Stomach (tissue), 9 donors: ENCODE results near the gene TIMM23. TPM values are rescaled to one million over a fixed set of nuclear protein-coding genes. Genes with fewer than 3 reads are reported as not detected.
"Not testable (repeated sequence)": the region's sequence is repeated elsewhere in the genome, so short reads cannot be mapped to it uniquely, and the experiment has no call there.

Source experiments
- DNase-seq, 2 donors: peaks; one replicate each; pipeline versions ENCODE4 v3.0.0 to v3.0.0-alpha.2; 2013 to 2019
- H3K27ac ChIP-seq, 5 donors: fragments of 200-600 bp in 4 of 5; sonication (generic) in 4 of 5; one replicate each; pipeline ENCODE4 v1.5.1; 2013 to 2019; ENCODE audit warnings: mild to moderate bottlenecking in 1 of 5, moderate library complexity in 1 of 5
- H3K27me3 ChIP-seq, 3 donors: fragments of 200-600 bp; sonication (generic); one replicate each; pipeline ENCODE4 v1.5.1; 2017 to 2019; ENCODE audit warnings: mixed run types in 1 of 3
- H3K36me3 ChIP-seq, 4 donors: fragments of 200-600 bp; sonication (generic); 1 replicate in 3 of 4; 2 replicates in 1 of 4; pipeline ENCODE4 v1.5.1; 2016 to 2019
- H3K4me1 ChIP-seq, 4 donors: fragments of 200-600 bp; sonication (generic); one replicate each; pipeline ENCODE4 v1.5.1; 2016 to 2019
- H3K4me3 ChIP-seq, 4 donors: fragments of 200-600 bp; sonication (generic) in 3 of 4; one replicate each; pipeline ENCODE4 v1.5.1; 2016 to 2019; ENCODE audit warnings: mild to moderate bottlenecking in 1 of 4
- H3K9me3 ChIP-seq, 4 donors: fragments of 200-600 bp; sonication (generic); one replicate each; pipeline ENCODE4 v1.5.1; 2016 to 2019
- WGBS, 5 donors: extraction: QIAGEN DNeasy Blood & Tissue Kit in 3 of 5; methylation state at CpG; one replicate each; pipeline versions ENCODE4 v1.1.5 to v1.1.7; 2013 to 2018; 5-methylcytosine and 5-hydroxymethylcytosine counted together
- intact Hi-C: fragments of 100-400 bp; cut with DNase I; formaldehyde crosslinking; loops from one replicate; pipeline ENCODE4 v1.15.1; 2023; ENCODE audit warnings: low total_unique reads
- polyA plus RNA-seq, 3 donors: library from polyadenylated mRNA; stranded (reverse); fragments of 200-250 nt; gene quantifications; one replicate each; pipeline ENCODE4 v1.2.3, GENCODE V29; 2013
- total RNA-seq, 5 donors: library from RNA; depleted of rRNA; stranded (reverse); fragments of >200 nt; gene quantifications; one replicate each; pipeline versions ENCODE4 v1.1.0 to v1.2.3, GENCODE V29; 2014 to 2016
- donor health status: healthy with polysubstance abuse.
- donor health status: Bipolar disorder and iron deficiency.
- donor health status: healthy.

TIMM23 gene
- total and polyA plus RNA-seq, 8 donors, result 20.5 to 111 (median 56.8) TPM

DNA sequence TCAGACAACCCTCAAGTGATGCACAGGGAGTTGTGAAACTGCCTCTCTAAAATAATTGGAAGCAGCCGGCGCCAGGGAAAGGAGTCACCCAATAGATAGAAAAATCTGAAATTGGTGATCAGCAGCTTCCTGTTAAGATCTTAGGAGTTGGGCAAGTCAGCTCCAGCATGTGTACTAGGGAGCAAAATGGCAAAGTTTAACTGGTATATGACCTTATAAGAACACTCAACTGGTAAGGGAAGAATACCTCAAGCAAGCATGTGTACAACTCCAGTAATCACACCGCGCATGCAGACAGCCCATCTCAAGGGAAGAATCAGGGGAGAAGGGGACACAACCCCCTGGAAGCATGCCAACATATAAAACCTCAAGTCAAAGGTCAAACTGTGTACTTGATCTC, 17.9 kb upstream of the TIMM23 start:
- H3K4me1 ChIP-seq, H3K9me3 ChIP-seq, H3K4me3 ChIP-seq, H3K27ac ChIP-seq, H3K27me3 ChIP-seq, DNase-seq, intact Hi-C loops: not testable (repeated sequence)
- H3K36me3 ChIP-seq, result peaks cover 5 to 36% (median 32%) of the 10 kb centered on the region in 4 donors
- WGBS, 5 donors, result 72 to 100% (median 92%) methylated on average over 4 of the region's 4 CpGs

DNA sequence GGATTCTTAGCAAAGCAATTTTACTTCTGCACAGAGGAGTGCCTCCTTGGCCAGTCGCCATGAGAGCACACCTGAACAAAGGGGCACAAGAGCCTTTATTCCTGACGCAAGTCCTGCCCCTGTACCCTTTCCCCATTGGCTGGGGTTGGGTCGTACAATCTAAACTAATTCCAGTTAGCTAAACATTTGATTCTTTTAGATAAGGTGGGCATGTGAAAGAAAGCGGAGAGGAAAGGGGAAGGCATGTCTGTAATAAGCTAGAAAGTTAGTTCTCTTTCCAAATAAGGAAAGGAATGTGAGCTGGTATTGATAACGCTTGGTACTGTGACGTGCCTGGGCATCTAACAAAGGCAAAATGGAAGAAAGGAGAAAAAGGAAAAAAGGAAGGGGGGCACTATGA, 15.7 kb upstream of the TIMM23 start:
- not testable (repeated sequence) for H3K4me1 ChIP-seq
- peak overlapping the region in 1 of 5 donors; percentile 27 for H3K27ac ChIP-seq

DNA sequence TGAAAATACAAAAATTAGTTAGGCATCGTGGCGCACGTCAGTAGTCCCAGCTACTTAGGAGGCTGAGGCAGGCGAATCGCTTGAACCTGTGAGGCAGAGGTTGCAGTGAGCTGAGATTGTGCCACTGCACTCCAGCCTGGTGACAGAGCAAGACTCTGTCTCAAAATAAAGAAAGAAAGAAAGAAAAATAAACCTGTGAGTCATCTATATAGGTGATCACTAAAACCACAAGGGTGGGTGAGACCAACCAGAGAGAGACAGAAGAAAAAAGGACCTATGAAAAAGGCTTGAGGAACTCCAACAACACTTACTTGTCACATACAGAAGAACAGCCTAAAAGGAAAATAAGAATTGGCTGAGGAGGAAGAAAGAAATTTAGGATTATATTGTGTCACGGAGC, 14.4 kb upstream of the TIMM23 start:
- H3K9me3 ChIP-seq, DNase-seq, H3K4me1 ChIP-seq, intact Hi-C loops, H3K27me3 ChIP-seq, H3K4me3 ChIP-seq, H3K27ac ChIP-seq: not testable (repeated sequence)
- 98 to 100% (median 99%) methylated on average over 6 of the region's 6 CpGs for WGBS, 5 donors
- H3K36me3 ChIP-seq, result peaks cover 2 to 20% (median 12%) of the 10 kb centered on the region in 4 donors

More for the DNA sequence above, 15.7 kb upstream of the TIMM23 start:
- peaks cover 5 to 22% (median 16%) of the 10 kb centered on the region in 4 donors for H3K36me3 ChIP-seq
- H3K4me3 ChIP-seq, intact Hi-C loops, H3K27me3 ChIP-seq, H3K9me3 ChIP-seq: not testable (repeated sequence)
- WGBS, 5 donors, result 18 to 63% (median 46%) methylated on average over 3 to 4 of the region's 6 CpGs
- DNase-seq, result peak in 1 of 2 donors; percentile 19

DNA sequence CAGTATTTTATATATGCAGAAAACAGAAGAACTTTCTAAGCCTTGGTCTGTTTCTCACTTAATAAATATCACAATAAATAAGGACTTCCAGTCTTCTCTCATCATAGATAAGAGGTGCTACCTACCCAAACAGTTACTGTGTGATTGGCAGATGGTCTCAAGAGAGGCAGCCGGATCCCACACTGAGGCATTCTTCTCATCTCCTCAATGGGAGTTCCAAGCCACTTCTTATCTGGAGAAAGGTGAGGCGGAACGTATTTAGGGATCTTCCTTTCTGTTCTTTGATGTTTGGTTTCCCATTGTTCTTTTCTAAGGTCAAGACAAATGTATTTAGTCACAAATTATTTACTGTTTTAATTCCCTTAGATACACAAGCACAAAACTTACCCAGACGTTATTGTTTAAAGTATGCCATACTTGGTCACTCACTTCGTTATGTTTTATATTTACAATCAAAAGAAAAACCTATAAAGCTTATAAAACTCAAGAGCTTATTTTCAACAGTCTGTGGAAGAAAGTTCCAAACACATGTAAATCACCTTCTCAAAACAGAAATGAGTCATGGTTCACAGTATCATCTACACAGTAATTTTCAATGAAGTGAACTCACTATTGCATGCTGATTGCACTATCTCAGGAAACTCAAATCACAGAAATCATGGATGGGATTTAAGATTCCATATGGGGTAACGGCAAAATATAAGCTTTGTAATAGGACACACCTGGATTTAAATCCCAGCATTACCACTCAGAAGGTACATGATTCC, 9.4 kb upstream of the TIMM23 start:
- H3K4me3 ChIP-seq, result not testable (repeated sequence)
- WGBS, 5 donors, result 77 to 83% (median 82%) methylated on average over 6 of the region's 6 CpGs

DNA sequence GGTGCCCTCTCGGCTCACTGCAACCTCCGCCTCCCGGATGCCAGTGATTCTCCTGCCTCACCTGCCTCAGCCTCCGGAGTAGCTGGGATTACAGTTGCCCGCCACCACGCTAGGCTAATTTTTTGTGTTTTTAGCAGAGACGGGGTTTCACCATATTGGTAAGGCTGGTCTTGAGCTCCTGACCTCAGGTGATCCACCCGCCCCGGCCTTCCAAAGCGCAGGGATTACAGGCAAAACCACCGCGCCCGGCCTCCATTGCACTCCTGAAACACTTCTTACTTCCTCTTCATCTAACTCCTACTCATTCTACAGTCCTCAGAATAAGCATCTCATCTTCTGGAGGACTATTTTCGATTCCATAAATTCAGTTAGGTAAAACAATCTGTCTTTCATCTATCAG, 1.3 kb upstream of the TIMM23 start:
- DNase-seq, H3K27ac ChIP-seq, intact Hi-C loops, H3K9me3 ChIP-seq, H3K27me3 ChIP-seq, H3K36me3 ChIP-seq: not testable (repeated sequence)
- Histone ChIP-seq H3K4me1 (peaks cover 6 to 37% (median 28%) of the 10 kb centered on the region in 4 donors), H3K4me3 (peak overlapping the region; percentile 65 to 91 (median 78))
- WGBS, 5 donors, result 23 to 57% (median 37%) methylated on average over 13 to 14 of the region's 14 CpGs

More for the DNA sequence above, 9.4 kb upstream of the TIMM23 start:
- peaks cover 0 to 10% (median 5%) of the 10 kb centered on the region in 4 donors for H3K36me3 ChIP-seq
- H3K27me3 ChIP-seq, H3K9me3 ChIP-seq, H3K4me1 ChIP-seq, intact Hi-C loops, DNase-seq, H3K27ac ChIP-seq: not testable (repeated sequence)

DNA sequence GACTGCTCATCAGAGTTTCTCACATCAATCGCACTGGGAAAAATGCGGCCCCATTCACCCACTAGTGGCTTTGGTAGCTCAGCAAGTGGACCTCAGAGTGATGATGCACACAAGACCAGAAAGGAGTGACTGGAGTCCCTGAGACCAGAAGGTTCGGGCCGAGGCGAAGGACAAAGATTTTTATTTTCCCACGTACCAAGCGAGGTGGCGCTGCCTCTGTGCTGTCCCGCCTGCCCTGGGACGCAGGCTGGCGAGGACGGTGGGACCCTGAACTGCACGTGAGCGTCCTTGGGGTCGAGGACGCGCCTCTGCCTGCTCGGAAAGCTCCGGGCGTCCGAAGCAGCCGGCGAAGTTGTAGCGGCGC, 565 bp upstream of the TIMM23 start:
- peak in 1 of 2 donors; percentile 35 for DNase-seq
- intact Hi-C loops, H3K9me3 ChIP-seq, H3K27me3 ChIP-seq: not testable (repeated sequence)
- WGBS, 5 donors, result 0 to 1% (median 0%) methylated on average over 14 to 24 of the region's 25 CpGs
- Histone ChIP-seq H3K36me3 (peaks cover 0 to 12% (median 2%) of the 10 kb centered on the region in 4 donors), H3K27ac (peak overlapping the region; percentile 63 to 83 (median 76)), H3K4me1 (peaks cover 6 to 37% (median 28%) of the 10 kb centered on the region in 4 donors), H3K4me3 (peak overlapping the region; percentile 65 to 91 (median 78))

DNA sequence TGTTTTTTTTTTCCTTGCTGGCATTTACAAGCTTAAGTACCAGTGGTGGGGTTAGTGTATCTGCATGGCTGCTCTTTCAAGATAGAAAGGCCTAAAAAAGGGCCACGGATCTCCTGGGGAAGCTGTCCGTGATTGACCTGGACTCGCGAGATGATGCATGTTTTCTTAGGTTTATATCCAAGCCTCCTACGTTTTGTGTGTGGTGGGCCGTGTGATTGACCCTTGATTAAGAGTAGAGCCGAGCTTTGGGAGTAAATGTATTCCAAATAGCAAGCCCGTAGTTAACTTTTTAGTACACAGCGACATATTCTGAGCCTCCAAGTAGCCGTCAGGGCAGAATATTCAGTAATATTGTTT, 502 bp downstream of the TIMM23 start:
- H3K27ac ChIP-seq, result peak overlapping the region; percentile 54 to 83 (median 76)
- H3K27me3 ChIP-seq, intact Hi-C loops, H3K9me3 ChIP-seq: not testable (repeated sequence)
- WGBS, 5 donors, result 0 to 1% (median 0%) methylated on average over 10 of the region's 10 CpGs
- peak in 1 of 2 donors; percentile 4 for DNase-seq
- H3K4me1 ChIP-seq, result peaks cover 6 to 37% (median 28%) of the 10 kb centered on the region in 4 donors
- H3K36me3 ChIP-seq, result peaks cover 0 to 17% (median 8%) of the 10 kb centered on the region in 4 donors
- peak overlapping the region; percentile 65 to 91 (median 78) for H3K4me3 ChIP-seq

DNA sequence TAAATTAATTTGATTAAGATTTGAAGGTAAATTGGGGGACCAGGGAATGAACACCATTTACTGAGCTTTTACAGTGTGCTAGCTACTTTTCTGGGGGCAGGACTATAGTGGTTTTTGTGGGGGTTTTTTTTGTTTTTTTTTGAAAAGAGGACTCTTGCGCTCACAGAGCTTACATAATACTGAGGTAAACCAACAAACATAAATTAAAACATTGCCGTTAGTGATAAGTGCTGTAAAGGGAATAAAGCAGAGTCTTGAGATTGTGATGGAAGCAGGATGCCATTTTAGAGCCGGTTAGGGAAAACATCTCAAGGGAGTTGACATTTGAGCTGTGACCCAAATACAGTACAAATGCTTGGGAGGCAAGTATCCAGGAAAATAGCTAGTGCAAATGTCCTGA, 1.8 kb downstream of the TIMM23 start:
- Histone ChIP-seq H3K36me3 (peaks cover 0 to 23% (median 16%) of the 10 kb centered on the region in 4 donors), H3K4me1 (peaks cover 6 to 37% (median 28%) of the 10 kb centered on the region in 4 donors)
- H3K4me3 ChIP-seq, H3K27me3 ChIP-seq, H3K9me3 ChIP-seq, H3K27ac ChIP-seq, DNase-seq, intact Hi-C loops: not testable (repeated sequence)
- WGBS, 5 donors, result 46 to 76% (median 50%) methylated on average over 3 of the region's 3 CpGs

DNA sequence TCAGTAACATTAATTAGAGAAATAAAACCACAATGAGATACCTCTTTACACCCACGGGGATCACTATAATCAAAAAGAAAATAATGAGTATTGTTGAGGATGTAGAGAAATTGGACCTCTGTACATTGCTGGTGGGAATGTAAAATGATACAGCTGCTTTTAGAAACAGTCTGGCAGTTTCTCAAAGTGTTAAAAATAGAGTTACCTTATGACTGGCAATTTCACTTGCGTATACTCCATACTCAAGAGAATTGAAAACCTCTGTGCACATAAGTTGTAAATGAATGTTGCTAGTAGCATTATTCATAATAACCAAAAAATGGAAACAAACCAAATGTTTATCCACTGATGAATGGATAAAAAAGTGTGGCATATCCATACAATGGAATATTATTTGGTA, 6.3 kb downstream of the TIMM23 start:
- H3K9me3 ChIP-seq, intact Hi-C loops, H3K27me3 ChIP-seq, DNase-seq, H3K27ac ChIP-seq, H3K4me3 ChIP-seq: not testable (repeated sequence)
- 81 to 98% (median 92%) methylated on average over 1 of the region's 2 CpGs for WGBS, 5 donors
- Histone ChIP-seq H3K36me3 (peaks cover 0 to 31% (median 27%) of the 10 kb centered on the region in 4 donors), H3K4me1 (peaks cover 0 to 10% (median 6%) of the 10 kb centered on the region in 4 donors)

DNA sequence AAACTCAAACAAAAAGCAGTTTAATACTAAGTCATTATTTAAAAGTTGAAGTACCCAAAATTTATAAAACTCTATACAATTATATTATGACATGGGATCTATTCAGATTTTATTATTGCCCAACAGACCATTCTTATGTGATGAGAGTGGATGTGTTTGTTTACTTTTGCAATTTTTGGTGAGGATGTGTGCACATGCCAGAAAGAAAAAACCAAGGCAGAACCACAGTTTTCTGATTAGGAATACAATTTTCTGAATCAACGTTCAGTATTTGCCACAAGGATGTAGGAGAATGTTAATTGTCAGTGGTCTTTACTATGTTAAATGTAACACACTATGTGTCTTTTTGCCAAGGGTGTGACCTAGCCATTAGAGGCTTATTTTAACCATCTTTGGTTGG, 9.1 kb downstream of the TIMM23 start:
- DNase-seq, H3K27me3 ChIP-seq, H3K4me3 ChIP-seq, H3K4me1 ChIP-seq, H3K27ac ChIP-seq, H3K9me3 ChIP-seq, intact Hi-C loops: not testable (repeated sequence)
- H3K36me3 ChIP-seq, result peaks cover 0 to 45% (median 42%) of the 10 kb centered on the region in 4 donors
- WGBS, 5 donors, result 19 to 57% (median 25%) methylated on average over 1 of the region's 1 CpG
